ENCODE data around the gene RTTN.
A peak's percentile ranks its signal among the peaks of the same experiment; 100 is the strongest.

The RTTN gene

DNA sequence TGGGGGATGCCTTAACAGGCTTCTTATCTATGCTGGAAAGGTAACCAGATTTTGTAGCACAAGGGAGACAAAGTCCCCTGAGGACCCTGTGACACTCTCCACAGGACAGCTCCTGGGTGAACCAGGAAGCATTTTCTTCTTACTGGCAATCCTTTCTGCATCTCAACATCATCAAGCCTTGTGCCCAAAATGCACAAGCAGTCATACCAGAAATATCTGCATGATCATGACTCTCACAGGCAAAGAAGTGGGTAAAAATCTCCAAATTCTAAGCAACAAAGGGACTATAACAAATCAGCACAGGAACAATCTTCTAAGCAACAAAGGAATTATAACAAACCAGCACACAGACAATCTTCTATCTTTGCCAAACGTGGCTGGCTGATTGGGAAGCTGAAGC lies 158.7 kb downstream of the RTTN start:
- H3K4me3 ChIP-seq (ENCODE audit: low read depth, low read length) = no peak overlapping the region
- TF ChIP-seq, protein P1, sequence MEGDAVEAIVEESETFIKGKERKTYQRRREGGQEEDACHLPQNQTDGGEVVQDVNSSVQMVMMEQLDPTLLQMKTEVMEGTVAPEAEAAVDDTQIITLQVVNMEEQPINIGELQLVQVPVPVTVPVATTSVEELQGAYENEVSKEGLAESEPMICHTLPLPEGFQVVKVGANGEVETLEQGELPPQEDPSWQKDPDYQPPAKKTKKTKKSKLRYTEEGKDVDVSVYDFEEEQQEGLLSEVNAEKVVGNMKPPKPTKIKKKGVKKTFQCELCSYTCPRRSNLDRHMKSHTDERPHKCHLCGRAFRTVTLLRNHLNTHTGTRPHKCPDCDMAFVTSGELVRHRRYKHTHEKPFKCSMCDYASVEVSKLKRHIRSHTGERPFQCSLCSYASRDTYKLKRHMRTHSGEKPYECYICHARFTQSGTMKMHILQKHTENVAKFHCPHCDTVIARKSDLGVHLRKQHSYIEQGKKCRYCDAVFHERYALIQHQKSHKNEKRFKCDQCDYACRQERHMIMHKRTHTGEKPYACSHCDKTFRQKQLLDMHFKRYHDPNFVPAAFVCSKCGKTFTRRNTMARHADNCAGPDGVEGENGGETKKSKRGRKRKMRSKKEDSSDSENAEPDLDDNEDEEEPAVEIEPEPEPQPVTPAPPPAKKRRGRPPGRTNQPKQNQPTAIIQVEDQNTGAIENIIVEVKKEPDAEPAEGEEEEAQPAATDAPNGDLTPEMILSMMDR (IDR thresholded peaks at IDR 0.05; ENCODE audit: low read depth, low read length) = no peak
- DNase-seq (ENCODE audit: low read depth, low spot score) = no peak
- in situ Hi-C loops (cut with HindIII; ENCODE audit: low sequenced_read_pairs) = no loop called here

DNA sequence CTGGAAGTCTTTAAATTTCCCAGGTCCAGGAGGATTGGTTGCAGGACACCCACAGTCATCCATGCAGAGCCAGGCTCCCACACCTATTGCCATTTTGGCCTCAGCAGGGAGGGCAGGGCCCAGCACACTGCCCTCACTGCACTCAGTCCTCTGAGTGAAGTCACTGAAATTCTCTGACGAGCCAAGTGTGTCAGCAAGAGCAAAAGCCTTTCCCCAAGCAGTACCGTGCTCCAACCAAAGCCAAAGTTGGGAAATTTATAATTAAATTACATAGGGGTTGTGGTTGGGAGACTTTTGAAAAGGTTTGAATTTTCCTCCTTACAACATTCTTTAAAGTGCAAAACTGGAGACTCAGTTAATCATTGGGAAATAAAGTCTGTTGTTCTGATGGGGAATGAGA lies 159.3 kb downstream of the RTTN start:
- in situ Hi-C loops (cut with HindIII; ENCODE audit: low sequenced_read_pairs) = no loop called here
- no peak for DNase-seq (ENCODE audit: low read depth, low spot score)
- no peak overlapping the region for H3K4me3 ChIP-seq (ENCODE audit: low read depth, low read length)
- TF ChIP-seq, protein P1 (IDR thresholded peaks at IDR 0.05; ENCODE audit: low read depth, low read length) = no peak

DNA sequence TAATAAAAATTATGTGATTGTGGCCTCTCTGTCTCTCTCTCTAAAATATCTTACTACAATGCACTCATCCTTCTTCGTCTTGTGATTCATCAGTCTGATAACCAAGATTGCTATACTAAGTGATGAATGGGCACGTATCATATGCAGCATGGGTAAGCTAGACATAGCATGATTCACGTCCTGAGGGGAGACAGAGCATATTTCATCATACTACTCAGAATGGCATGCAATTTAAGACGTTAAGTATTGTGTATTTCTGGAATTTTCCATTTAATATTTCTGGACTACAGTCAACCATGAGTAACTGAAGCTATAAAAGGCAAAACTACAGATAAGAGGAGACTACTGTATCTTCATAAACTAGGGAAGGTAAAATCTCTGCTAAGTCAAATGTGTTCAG lies 160.9 kb downstream of the RTTN start:
- in situ Hi-C loops (cut with HindIII; ENCODE audit: low sequenced_read_pairs) = no loop called here
- TF ChIP-seq, protein P1 (IDR thresholded peaks at IDR 0.05; ENCODE audit: low read depth, low read length) = no peak
- peak; percentile 90 for DNase-seq (ENCODE audit: low read depth, low spot score)
- no peak overlapping the region for H3K4me3 ChIP-seq (ENCODE audit: low read depth, low read length)

DNA sequence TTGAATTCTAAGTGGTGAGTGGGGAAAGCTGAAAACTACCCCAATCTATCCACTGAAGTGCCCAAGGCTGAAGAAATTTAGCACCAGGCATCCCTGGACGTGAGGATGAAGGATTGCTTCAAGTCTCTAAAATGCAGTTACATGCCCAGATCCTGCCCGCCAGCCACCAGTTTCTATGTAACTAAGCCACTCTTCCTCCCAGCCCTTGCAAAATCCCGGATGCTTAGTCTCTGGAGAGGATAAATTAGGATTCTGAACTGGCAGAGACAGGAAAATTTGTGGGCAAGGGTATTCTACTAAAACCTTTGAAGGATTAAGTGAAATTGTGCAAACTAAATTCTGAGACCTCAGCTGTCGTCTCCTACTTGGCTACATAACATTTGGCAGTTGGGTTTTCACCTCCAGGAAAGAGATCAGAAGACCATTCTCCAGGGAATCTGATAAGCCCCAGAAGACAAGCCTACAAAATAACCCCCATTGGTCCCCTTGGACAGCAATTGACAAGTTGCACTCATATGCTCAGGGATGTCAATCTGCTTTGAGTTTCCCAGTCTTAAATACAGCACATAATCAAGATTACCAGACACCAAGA lies 163.9 kb downstream of the RTTN start:
- in situ Hi-C loops (cut with HindIII; ENCODE audit: low sequenced_read_pairs) = no loop called here
- DNase-seq (ENCODE audit: low read depth, low spot score) = no peak
- TF ChIP-seq, protein P1 (IDR thresholded peaks at IDR 0.05; ENCODE audit: low read depth, low read length) = no peak
- no peak overlapping the region for H3K4me3 ChIP-seq (ENCODE audit: low read depth, low read length)

DNA sequence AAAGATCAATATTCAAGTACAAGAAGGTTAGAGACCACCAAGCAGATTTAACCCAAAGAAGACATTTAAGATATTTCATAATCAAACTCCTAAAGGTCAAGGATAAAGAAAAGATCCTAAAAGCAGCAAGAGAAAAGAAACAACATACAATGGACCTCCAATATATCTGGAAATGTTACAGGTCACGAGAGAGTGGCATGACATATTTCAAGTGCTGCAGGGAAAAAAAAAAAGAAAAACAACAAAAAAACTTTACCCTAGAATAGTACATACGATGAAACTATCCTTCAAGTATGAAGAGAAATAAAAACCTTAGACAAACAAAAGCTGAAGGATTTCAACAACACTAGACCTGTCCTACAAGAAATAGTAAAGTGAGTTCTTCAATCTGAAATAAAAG lies 166.3 kb downstream of the RTTN start:
- TF ChIP-seq, protein P1 (IDR thresholded peaks at IDR 0.05; ENCODE audit: low read depth, low read length) = no peak
- DNase-seq (ENCODE audit: low read depth, low spot score) = no peak
- in situ Hi-C loops (cut with HindIII; ENCODE audit: low sequenced_read_pairs) = no loop called here
- no peak overlapping the region for H3K4me3 ChIP-seq (ENCODE audit: low read depth, low read length)

DNA sequence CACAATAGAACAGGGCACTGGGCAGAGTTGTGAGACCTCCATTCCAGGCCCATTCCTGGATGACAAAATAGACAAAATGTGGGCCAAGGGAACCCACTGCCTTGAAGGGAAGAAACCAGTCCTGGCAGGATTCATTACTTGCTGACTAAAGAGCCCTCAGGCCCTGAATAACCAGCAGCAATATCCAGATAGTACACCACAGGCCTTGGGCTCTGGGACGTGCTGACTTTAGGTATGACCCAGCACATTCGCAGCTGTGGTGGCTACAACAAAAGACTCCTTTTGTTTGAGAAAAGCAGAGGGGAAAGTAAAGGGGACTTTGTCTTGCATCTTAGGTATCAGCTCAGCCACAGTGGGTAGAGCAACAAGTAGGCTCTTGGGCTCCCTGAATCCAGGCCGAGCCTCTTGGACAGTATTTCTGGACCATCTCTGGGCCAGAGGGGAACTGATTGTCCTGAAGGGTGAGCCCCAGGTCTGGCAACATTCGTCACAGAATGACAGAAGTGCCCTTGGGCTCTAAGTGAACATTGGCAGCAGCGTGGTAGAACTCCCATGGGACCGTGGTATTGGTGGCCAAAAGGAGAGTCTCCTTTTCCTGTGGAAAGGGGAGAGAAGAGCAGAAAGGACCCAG lies 167.9 kb downstream of the RTTN start:
- TF ChIP-seq, protein P1 (IDR thresholded peaks at IDR 0.05; ENCODE audit: low read depth, low read length) = no peak
- no peak overlapping the region for H3K4me3 ChIP-seq (ENCODE audit: low read depth, low read length)
- no peak for DNase-seq (ENCODE audit: low read depth, low spot score)
- in situ Hi-C loops (cut with HindIII; ENCODE audit: low sequenced_read_pairs) = no loop called here

Measured in astrocyte of the spinal cord (primary cell).